Loucy (cell line): ENCODE results near the gene IQCK.

Experiments
- CTCF ChIP-seq: fragments of 200-600 bp; sonication (generic); conservative IDR thresholded peaks from 2 replicates; pipeline ENCODE4 v1.5.1; 2014; ENCODE audit warnings: mild to moderate bottlenecking, antibody characterized with exemption, low read length
- EZH2phosphoT487 ChIP-seq: fragments of 200-600 bp; IDR thresholded peaks from 2 replicates; pipeline ENCODE4 v1.6.1; 2018; ENCODE audit warnings: antibody characterized with exemption, mild to moderate bottlenecking, moderate library complexity, borderline replicate concordance

DNA sequence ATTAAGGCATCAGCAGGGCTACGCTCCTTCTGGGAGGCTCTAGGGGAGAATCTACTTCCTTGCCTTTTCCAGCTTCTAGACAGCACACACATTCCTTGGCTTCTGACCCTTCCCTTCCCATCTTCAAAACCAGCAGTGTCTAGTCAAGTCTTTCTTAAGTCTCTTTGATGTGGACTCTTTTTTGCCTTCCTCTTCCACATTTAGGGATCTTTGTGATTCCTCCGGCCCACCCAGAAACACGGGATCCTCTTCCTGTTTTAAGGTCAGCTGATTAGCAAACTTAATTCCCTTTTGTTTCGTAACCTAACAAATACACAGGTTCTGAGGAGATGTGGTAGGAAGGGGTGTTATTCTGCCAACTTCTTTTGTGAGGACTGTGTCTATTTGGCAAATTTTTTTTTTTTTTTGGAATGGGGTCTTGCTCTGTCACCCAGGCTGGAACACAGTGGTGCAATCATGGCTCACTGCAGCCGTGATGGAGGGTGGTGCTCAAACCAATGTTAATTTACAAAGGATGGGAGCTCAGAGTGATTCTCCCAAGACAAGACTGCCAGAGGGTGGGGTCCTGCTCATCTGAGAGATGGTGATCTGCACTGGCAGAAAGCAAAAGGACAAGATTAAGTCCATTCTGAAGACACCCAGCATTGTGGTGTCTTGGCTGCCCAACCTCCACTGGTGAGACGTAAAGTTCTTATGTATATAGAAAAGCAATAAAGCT is 14.7 kb upstream of the IQCK start:
- no peak for TF ChIP-seq CTCF
- no peak for TF ChIP-seq EZH2phosphoT487
